GM19193 (cell line): ENCODE measurements around the gene GNL3.

Experiments used
- POLR2A ChIP-seq: IDR thresholded peaks from 4 replicates; pipeline ENCODE4 v1.6.1; 2011; ENCODE audit not compliant: insufficient read depth, insufficient read length; ENCODE audit errors: extremely low read depth

Gene GNL3, protein sequence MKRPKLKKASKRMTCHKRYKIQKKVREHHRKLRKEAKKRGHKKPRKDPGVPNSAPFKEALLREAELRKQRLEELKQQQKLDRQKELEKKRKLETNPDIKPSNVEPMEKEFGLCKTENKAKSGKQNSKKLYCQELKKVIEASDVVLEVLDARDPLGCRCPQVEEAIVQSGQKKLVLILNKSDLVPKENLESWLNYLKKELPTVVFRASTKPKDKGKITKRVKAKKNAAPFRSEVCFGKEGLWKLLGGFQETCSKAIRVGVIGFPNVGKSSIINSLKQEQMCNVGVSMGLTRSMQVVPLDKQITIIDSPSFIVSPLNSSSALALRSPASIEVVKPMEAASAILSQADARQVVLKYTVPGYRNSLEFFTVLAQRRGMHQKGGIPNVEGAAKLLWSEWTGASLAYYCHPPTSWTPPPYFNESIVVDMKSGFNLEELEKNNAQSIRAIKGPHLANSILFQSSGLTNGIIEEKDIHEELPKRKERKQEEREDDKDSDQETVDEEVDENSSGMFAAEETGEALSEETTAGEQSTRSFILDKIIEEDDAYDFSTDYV

DNA sequence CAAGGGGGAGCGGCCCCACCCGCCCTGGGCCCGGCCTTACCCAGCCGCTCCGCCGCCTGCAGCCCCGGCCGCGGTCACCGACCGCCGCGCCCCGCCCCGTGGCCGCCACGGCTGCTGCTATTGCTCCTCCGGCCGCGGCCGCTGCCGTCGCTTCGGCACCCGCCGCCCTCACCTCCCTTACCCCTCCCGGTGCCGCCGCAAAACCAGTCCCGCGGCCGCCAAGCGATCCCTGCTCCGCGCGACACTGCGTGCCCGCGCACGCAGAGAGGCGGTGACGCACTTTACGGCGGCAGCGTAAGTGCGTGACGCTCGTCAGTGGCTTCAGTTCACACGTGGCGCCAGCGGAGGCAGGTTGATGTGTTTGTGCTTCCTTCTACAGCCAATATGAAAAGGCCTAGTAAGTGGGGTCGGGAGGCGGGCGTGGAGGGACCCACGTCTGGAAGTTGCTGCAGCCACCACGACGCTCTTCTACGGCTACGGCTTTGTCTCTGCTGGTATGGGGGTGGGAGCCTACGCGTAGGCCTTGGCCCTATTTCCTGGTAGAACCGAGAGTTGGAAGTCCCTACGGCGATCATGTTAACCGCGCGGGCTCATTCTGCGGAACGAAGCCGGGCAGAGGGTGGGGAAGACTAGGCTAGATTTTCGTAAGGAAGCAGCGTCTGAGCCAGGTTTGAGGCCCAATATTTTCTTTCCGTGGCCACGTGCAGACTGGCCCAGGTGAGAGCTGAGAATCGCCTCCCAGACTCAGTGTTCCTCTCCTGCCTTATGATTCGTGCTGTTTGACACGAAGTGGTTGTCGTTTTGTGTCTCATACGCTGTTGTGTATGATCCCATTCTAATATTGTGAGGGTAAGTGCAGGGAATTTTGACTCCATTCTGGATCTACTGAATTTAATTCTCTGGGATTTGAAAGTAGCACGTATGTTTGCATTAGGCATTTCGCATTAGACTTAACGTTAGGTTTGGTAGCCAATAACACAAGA lies at the start of gene GNL3, which contains the start of gene PBRM1:
Gene GNL3, plus strand, starts transcription at position 324 of the 983 bp plus-strand sequence. Its CDS starts 61 bp downstream, at position 385.
Gene PBRM1, minus strand, starts transcription at position 205 of the 983 bp plus-strand sequence.
- TF ChIP-seq POLR2A = peak; percentile 95

DNA sequence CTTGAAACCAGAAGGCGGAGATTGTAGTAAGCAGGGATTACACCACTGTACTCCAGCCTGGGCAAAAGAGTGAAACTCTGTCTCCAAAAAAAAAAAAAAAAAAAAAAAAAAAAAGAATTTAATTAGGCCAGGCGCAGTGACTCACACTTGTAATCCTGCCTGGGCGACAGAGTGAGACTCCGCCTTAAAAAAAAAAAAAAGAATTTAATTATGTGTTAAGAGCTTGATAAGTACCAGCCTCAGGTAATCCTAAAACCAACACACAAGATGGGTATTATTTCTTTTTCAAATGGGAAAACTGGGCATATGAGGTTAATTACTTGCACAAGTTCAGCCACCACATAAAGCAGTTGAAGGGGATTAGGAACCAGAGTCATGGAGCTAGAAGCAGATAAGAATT lies 49.2 kb upstream of the GNL3 start:
- no peak for TF ChIP-seq POLR2A

DNA sequence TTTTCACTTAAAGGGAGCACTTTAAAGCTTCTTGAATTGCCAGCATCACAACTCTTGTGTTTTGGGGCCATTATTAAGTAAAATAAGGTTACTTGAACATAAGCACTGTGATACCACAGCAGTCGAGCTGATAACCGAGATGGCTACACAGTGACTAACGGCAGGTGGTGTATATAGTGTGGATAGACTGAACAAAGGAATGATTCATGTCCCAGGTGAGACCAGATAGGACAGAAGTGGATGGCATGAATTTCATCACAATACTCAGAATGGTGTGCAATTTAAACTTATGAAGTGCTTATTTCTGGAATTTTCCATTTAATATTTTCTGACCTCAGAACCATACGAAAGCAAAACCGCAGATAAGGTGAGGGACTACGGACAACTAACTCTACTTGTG lies 40.3 kb upstream of the GNL3 start:
- TF ChIP-seq POLR2A = no peak

DNA sequence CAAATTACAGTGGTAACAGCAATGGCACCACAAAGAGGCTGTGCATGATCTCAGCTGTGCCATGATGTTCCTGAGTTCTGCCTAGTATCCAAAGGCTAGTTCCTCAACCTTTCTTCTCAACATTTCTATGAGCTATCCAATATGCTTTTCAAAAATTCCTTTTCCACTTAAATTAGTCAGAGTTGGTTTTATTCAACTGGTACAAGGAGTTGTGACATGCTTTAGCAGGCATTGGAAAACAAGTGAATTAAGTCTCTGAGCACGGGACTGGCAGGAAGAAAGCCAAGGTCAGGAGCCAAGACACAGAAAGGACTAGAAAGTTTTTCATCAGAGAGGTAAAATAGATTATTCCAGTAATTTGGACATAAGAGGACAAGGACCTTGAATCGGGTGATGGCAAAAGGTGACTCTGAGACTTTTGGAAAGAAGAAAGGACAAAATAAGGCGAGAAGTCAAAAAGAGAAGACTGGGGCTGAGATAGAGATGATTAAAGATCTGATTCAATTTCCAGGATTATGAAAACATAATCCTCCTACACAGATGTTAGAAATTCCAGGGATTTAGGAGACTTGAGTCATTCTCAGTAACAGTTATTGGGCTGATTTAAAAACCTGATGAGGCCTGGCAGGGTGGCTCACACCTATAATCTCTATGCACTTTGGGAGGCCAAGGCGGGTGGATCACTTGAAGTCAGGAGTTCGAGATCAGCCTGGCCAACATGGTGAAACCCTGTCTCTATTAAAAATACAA lies 36.2 kb upstream of the GNL3 start:
- no peak for TF ChIP-seq POLR2A

DNA sequence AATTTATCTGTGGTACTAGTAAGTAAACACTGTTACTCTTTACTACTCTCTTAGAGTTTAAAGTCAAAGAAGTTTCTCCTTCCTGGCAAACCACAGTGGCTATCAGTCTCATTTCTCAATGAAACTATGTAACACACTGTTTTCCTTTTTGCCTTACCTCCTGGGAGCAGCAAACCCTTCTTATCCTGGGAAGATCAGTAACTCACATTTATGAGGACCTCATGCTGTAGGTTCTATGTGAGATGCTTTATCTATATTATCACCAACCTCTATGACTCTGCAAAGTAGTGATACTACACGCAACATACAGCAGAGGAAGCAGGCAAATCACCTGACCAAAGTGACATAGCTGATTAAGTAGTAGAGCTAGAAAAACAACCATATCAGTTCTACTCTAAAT lies 35.4 kb upstream of the GNL3 start:
- no peak for TF ChIP-seq POLR2A

DNA sequence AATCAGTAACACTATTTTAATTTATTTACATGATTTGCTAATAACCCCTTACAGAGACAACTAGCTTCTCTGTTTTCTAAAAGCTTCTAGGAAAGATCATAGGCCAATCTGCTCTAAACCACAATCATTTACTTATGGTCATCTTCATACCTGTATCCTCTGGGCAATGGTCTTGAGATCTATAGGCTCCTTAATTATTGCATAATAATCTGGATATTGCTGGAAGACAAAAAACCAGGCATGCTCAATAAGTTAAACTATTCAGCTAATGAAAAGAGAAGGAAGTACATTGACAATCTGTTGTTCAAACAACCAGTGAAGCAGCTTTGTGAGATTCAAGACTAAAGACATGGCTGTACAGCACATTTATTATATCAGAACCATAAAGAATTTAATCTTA lies 34.2 kb upstream of the GNL3 start:
- no peak for TF ChIP-seq POLR2A

DNA sequence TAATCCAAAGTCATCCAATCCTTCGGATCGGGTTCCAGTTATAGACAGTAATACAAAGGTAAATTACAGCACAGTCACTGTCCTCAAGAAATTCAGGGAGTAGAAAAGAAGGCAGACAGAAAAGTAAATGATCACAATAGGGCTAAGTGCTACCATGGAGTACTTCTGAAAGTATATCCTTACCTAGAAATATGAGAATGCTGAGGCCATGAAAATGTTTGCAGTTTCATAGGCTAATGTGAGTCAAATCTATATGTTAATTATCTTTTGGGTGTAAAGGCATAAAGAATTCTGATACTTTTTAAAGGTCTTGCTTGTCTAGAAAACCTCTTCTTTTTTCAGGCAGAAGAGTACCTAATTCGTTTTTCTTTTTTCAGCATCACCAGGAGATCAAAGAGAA lies 29.9 kb upstream of the GNL3 start:
- no peak for TF ChIP-seq POLR2A

DNA sequence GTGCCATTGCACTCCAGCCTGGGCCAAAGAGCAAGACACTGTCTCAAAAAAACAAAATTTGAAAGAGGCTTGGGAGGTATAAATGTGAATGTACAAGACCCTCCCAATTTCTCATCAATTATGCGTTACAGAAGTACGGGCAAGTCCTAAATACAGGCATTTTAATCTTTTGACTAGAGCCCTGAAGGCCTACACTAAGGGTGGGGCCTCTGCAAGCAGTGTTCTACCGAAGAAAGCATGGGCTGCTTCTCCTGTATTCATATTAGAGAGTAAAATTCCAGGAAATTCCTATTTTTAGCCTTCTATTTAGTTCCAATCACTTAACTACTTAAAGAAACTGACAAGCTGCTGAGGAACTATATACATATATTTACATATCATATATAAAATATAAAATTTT lies 25.8 kb upstream of the GNL3 start:
- no peak for TF ChIP-seq POLR2A

DNA sequence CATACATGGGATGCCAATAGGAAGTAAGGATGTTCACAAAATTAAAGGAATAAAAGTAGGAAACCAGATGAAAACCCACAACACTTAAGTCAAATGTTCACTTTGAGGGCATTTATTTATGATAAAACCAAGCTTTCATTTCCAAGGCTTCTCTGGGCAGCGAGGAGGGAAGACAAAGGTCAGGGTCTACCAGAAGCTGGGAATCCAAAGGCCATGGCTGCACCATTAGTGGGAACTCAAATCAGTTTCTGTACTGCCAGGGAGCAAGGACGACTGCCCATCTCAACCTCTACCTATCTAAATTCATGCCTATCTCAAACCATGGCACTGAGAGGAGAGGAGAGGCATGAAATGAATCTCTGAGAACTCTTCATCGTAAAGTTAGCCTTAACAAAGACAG lies 22.7 kb upstream of the GNL3 start:
- no peak for TF ChIP-seq POLR2A

DNA sequence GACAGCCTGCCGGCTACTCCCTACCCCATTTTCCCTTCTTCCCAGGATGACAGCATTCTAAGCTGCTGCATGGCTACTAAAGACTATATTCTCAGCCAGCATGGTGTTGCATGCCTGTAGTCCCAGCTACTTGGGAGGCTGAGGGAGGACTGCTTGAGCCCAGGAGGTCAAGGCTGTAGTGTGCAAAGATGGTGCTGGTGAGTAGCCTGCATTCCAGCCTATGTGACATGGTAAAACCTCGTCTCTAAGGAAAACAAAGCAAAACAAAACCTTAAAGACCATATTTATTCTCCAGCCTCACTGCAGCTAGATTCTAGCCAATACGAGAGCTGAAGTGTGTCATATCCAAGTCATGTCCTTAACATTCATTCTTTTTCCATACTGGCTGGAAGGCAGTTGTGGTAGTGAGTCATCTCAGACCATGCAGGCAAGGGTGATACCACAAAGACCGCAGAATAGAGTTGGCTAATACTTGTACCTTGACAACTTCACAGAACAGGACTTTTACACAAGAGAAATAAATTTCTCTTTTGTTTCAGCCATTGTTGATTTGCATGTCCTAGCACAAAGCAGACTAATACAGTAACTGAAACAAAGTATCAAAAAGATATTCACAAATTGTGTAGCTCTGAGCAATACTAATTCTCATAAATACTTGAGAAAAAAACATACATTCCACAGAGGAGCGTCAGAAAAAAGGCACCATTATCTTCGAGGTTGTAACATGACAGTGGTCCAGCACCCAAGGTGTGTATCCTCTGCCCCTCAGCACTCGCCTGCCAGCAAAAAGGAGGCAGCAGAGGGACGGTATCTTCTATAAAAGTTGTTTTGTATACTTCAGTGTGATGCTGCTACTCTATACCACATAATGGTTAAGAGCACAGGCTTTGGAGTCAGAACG lies 15.0 kb upstream of the GNL3 start:
- no peak for TF ChIP-seq POLR2A

DNA sequence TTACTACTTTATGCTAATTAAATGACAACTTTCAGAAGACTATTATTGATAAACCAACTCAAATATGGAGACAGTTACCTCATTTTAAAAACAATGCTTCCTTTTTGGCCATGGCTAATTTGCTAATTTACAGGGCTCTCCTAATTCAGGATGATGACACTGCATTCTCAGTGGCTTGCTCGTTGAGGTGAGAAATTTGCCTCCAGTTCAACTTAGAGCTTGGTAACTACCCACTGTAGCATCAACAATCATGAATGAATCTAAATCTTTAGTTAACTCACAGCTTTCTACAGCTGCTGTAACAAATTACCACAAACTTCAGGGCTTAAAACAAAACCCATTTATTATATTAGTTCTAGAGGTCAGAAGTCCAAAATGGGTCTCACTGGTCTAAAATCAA lies 14.2 kb upstream of the GNL3 start:
- TF ChIP-seq POLR2A = no peak

DNA sequence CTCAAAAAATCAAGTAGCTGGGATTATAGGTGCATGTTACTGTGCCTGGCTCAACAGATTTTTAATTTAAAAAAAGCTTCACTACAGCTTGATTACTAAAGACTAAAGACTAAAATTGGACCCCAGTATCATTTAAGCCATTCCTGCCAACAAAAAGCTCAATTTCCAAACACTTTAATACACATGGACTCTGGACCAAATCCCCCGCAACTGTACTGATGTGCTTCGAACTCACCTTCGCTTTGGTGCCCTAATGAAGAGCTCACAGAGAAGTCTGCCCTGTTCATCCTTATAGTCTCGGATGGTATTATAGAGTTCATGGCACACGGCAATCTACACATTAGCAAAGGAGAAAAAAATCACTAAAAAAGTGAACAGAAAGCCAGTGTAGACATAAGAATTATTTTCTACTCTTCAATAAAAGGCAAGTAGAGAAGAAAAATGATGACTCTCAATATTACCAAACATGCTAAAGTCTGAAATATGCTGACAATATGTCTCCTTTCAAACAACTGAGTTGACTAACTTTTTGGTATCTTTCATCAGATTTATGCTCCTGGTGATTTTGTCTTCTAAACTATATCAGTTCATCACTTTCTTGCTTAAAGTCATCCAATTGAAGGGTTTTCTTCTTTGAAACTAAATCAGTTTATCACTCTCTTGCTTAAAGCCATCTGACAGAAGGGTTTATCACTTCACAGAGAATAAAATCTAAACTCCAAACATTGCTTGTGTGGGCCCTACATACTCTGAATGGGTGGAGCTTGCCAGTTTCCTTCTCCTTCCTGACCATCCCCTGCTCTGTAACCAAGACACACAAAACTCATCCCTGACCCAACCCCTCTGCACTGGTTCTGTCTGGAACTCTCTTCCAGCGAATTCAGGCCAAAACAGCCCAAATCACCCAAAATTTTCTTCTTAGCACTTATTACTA lies 7.3 kb upstream of the GNL3 start:
- no peak for TF ChIP-seq POLR2A

DNA sequence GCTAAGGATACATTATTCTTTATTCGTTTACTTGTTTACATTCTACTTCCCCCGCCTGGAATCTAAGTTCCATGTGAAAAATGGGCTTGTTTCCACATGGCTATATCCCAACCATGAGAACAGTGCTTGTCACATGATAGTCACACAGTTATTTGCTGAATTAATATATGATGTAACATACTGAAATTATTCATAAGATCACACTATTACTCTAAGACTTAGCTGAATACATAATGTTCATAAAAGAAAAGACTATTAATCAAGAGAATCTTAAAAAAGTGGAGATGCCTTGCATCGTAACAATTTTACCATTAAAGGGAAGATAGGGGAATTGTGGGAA lies 6.7 kb upstream of the GNL3 start:
- no peak for TF ChIP-seq POLR2A
